Measurements from ENCODE around the gene GPC6.

DNA sequence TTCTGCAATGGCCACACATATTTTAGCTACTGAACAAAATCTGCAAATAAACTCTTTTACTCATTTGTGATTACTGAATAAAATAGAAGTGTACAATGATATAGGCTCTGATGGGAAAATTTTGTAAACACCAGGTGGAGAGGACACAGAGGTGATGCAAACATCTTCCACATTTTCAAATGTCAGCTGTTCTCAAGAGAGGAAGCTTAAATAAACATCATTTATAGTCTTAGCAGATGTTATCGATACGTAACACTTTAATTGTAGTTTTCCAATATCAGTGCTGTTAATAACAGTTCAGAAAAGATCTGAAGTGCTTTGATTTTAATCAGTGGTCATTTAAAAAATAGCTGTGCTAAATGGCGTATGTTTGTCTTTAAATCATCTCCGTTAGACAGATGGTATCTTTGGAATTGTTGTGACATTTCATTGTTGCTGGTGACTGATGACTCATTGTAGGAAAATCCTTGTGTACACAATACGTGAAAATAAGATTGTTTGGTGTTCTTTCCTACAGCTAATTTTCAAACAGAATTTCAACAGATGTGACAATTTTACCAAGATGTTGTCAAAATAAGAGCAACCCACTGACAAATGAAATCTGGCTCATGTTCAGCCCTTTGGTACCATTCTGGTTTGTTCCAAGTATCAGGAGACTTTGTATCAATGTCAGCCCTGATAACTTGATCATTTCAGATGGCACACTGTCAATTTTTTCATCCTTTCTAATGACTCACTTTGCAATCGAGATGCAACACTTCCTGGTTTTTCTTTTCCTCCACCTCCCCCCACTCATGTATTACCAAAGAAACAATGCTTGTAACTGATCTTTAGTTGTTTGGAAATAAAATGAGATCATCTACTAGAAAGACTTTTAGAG is 736.9 kb downstream of the GPC6 start:
- TF ChIP-seq, protein P1, sequence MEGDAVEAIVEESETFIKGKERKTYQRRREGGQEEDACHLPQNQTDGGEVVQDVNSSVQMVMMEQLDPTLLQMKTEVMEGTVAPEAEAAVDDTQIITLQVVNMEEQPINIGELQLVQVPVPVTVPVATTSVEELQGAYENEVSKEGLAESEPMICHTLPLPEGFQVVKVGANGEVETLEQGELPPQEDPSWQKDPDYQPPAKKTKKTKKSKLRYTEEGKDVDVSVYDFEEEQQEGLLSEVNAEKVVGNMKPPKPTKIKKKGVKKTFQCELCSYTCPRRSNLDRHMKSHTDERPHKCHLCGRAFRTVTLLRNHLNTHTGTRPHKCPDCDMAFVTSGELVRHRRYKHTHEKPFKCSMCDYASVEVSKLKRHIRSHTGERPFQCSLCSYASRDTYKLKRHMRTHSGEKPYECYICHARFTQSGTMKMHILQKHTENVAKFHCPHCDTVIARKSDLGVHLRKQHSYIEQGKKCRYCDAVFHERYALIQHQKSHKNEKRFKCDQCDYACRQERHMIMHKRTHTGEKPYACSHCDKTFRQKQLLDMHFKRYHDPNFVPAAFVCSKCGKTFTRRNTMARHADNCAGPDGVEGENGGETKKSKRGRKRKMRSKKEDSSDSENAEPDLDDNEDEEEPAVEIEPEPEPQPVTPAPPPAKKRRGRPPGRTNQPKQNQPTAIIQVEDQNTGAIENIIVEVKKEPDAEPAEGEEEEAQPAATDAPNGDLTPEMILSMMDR (IDR thresholded peaks at IDR 0.05) = no peak
- no peak for TF ChIP-seq EZH2 (IDR thresholded peaks at IDR 0.05; ENCODE audit: borderline replicate concordance, insufficient read depth, low read depth, low read length, poor library complexity, severe bottlenecking)

All from B cell (primary cell).